ENCODE measurements around the gene TMIGD1.

DNA sequence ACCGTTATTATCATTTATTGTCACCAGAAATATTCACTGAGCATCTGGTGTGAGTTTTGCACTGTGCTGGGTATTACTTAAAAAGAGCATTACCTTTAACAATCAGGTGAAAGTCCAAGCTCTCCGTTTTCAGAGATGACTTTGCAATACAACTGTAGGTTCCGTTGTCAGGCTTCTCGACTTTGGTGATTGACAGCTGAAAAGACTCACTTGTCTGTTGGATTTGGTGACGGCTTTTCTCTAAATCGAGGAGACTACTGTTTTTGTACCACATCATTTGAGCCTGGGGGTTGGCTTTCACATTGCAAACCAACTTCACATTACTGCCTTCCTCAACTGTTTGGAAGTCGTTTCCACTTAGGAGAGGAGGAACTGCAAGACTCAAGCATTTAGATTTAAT is 9.1 kb downstream of the TMIGD1 start:
- TF ChIP-seq TAF1 (IDR thresholded peaks at IDR 0.05; ENCODE audit: low read depth, low read length): no peak
- TF ChIP-seq POLR2AphosphoS5 (IDR thresholded peaks at IDR 0.05; ENCODE audit: low read depth, low read length): no peak
- no peak for TF ChIP-seq POLR2A (IDR thresholded peaks at IDR 0.05; ENCODE audit: low read depth, low read length)
- TF ChIP-seq PAX5 (IDR thresholded peaks at IDR 0.05; ENCODE audit: insufficient read depth, low read length, severe bottlenecking): no peak
- no peak for TF ChIP-seq POU2F2 (IDR thresholded peaks at IDR 0.05; ENCODE audit: low read depth, low read length)
- TF ChIP-seq SPI1 (IDR thresholded peaks at IDR 0.05; ENCODE audit: low read depth, low read length): no peak
